HG03280 (cell line): ENCODE results near the gene ASPDH.

Source experiments
- ATAC-seq: cut with Tn5 transposase; IDR thresholded peaks from one replicate; pipeline ENCODE4 v1.9.1; 2021; ENCODE audit warnings: mild to moderate bottlenecking, moderate library complexity; ENCODE audit not compliant: unreplicated experiment

ASPDH gene

GRCh38 chr19:50516456-50516855, 2.7 kb upstream of the ASPDH start:
- ATAC-seq: no peak

GRCh38 chr19:50515168-50515561, 1.5 kb upstream of the ASPDH start:
- no peak for ATAC-seq

GRCh38 chr19:50514346-50515167, 844 bp upstream of the ASPDH start:
- ATAC-seq: no peak

GRCh38 chr19:50512999-50513745, 541 bp downstream of the ASPDH start:
- ATAC-seq: no peak

- ATAC-seq: no peak
These were observed 1.4 kb downstream of the ASPDH start for GRCh38 chr19:50512112-50512998.

- peak; percentile 90 for ATAC-seq
These were observed 2.5 kb downstream of the ASPDH start, which contains the start of gene JOSD2 for GRCh38 chr19:50511069-50511822. Gene JOSD2 (minus strand): TSS chr19:50511191. CDS start chr19:50510431, 760 bp downstream.

GRCh38 chr19:50510700-50511068, 3.0 kb downstream of the ASPDH start:
- no peak for ATAC-seq

- ATAC-seq: no peak
These were observed 3.5 kb downstream of the ASPDH start for GRCh38 chr19:50510121-50510670.

GRCh38 chr19:50509366-50509765, 4.3 kb downstream of the ASPDH start:
- no peak for ATAC-seq

- ATAC-seq: no peak
These were observed 4.9 kb downstream of the ASPDH start for GRCh38 chr19:50508843-50509190.

- no peak for ATAC-seq
These were observed 6.3 kb downstream of the ASPDH start for GRCh38 chr19:50507376-50507775.

- no peak for ATAC-seq
These were observed 7.0 kb downstream of the ASPDH start for GRCh38 chr19:50506700-50507099.

GRCh38 chr19:50505856-50506611, 7.7 kb downstream of the ASPDH start:
- no peak for ATAC-seq

GRCh38 chr19:50501568-50502475, 11.9 kb downstream of the ASPDH start:
- ATAC-seq: no peak

- ATAC-seq: no peak
These were observed 12.5 kb downstream of the ASPDH start for GRCh38 chr19:50501186-50501567.

- ATAC-seq: no peak
These were observed 13.0 kb downstream of the ASPDH start for GRCh38 chr19:50500753-50501151.

GRCh38 chr19:50500060-50500752, 13.5 kb downstream of the ASPDH start:
- no peak for ATAC-seq
